Liver (tissue), 3 donors: ENCODE measurements around the gene TMBIM6.

Experiments
- FOXA1 ChIP-seq: IDR thresholded peaks from 2 replicates; pipeline ENCODE4 v1.6.1; 2016; ENCODE audit warnings: antibody characterized with exemption
- GABPA ChIP-seq, 2 donors: IDR thresholded peaks in 1 of 2; conservative IDR thresholded peaks in 1 of 2; 2 replicates each; pipeline ENCODE4 v1.6.1; 2016; ENCODE audit warnings: antibody characterized with exemption in 2 of 2, mild to moderate bottlenecking in 1 of 2, moderate library complexity in 1 of 2
- HNF4A ChIP-seq, 2 donors: conservative IDR thresholded peaks; 2 replicates each; pipeline ENCODE4 v1.6.1; 2016; ENCODE audit warnings: antibody characterized with exemption in 2 of 2, mild to moderate bottlenecking in 2 of 2
- RAD21 ChIP-seq, 2 donors: IDR thresholded peaks; 2 replicates each; pipeline ENCODE4 v1.6.1; 2016; ENCODE audit warnings: antibody characterized with exemption in 2 of 2, mild to moderate bottlenecking in 2 of 2
- REST ChIP-seq: IDR thresholded peaks from 2 replicates; pipeline ENCODE4 v1.6.1; 2016; ENCODE audit warnings: antibody characterized with exemption, mild to moderate bottlenecking
- TAF1 ChIP-seq: conservative IDR thresholded peaks from 2 replicates; pipeline ENCODE4 v1.6.1; 2016; ENCODE audit warnings: antibody characterized with exemption, mild to moderate bottlenecking
- YY1 ChIP-seq: IDR thresholded peaks from 2 replicates; pipeline ENCODE4 v1.6.1; 2016; ENCODE audit warnings: antibody characterized with exemption, mild to moderate bottlenecking
- ZBTB33 ChIP-seq: IDR thresholded peaks from 2 replicates; pipeline ENCODE4 v1.6.1; 2016; ENCODE audit warnings: antibody characterized with exemption
- TF ChIP-seq, protein P1 (sequence below): fragments of 150-350 bp; IDR thresholded peaks from 2 replicates; pipeline ENCODE4 v1.5.1; 2017; ENCODE audit warnings: improper control_type of control experiment, low read depth, low read length; ENCODE audit not compliant: missing input control
- TF ChIP-seq, protein P2 (sequence below): IDR thresholded peaks from 2 replicates; pipeline ENCODE4 v1.6.1; 2016; ENCODE audit warnings: antibody characterized with exemption
- TF ChIP-seq, protein P3 (sequence below): IDR thresholded peaks from 2 replicates; pipeline ENCODE4 v1.6.1; 2016; ENCODE audit warnings: antibody characterized with exemption
- donor health status: healthy.
- donor health status: healthy.

GRCh38 chr12:49807991-49808580 lies 66.7 kb downstream of the TMBIM6 start:
- TF ChIP-seq, protein P1, sequence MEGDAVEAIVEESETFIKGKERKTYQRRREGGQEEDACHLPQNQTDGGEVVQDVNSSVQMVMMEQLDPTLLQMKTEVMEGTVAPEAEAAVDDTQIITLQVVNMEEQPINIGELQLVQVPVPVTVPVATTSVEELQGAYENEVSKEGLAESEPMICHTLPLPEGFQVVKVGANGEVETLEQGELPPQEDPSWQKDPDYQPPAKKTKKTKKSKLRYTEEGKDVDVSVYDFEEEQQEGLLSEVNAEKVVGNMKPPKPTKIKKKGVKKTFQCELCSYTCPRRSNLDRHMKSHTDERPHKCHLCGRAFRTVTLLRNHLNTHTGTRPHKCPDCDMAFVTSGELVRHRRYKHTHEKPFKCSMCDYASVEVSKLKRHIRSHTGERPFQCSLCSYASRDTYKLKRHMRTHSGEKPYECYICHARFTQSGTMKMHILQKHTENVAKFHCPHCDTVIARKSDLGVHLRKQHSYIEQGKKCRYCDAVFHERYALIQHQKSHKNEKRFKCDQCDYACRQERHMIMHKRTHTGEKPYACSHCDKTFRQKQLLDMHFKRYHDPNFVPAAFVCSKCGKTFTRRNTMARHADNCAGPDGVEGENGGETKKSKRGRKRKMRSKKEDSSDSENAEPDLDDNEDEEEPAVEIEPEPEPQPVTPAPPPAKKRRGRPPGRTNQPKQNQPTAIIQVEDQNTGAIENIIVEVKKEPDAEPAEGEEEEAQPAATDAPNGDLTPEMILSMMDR, result no peak
- TF ChIP-seq ZBTB33, result no peak
- no peak for TF ChIP-seq HNF4A (conservative IDR thresholded peaks at IDR 0.05)
- no peak for TF ChIP-seq YY1
- TF ChIP-seq, protein P2, sequence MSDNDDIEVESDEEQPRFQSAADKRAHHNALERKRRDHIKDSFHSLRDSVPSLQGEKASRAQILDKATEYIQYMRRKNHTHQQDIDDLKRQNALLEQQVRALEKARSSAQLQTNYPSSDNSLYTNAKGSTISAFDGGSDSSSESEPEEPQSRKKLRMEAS, result no peak
- TF ChIP-seq RAD21 (IDR thresholded peaks at IDR 0.05), result no peak
- no peak for TF ChIP-seq TAF1
- no peak for TF ChIP-seq REST
- TF ChIP-seq FOXA1, result no peak
- TF ChIP-seq, protein P3, sequence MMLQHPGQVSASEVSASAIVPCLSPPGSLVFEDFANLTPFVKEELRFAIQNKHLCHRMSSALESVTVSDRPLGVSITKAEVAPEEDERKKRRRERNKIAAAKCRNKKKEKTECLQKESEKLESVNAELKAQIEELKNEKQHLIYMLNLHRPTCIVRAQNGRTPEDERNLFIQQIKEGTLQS, result no peak
- no peak for TF ChIP-seq GABPA (IDR thresholded peaks at IDR 0.05 in 1 of 2, conservative IDR thresholded peaks at IDR 0.05 in 1 of 2)
